OCI-LY1 (cell line): ENCODE results near the gene RAB36.
A peak's percentile ranks its signal among the peaks of the same experiment; 100 is the strongest.

Source experiments
- H2AFZ ChIP-seq: fragments of 200-600 bp; sonication (generic), shearing (Covaris generic); 2 replicates; pipeline ENCODE4 v1.6.0; 2014; ENCODE audit warnings: antibody characterized with exemption, mild to moderate bottlenecking, low read length
- H3F3A ChIP-seq: fragments of 200-600 bp; sonication (generic), shearing (Covaris generic); 2 replicates; pipeline ENCODE4 v1.6.0; 2014; ENCODE audit warnings: mild to moderate bottlenecking, antibody characterized with exemption, low read length, moderate library complexity; ENCODE audit not compliant: insufficient read depth
- H3K27ac ChIP-seq: fragments of 200-600 bp; sonication (generic); 2 replicates; pipeline ENCODE4 v1.5.1; 2014; ENCODE audit warnings: low read length, mixed run types, mild to moderate bottlenecking, low read depth; ENCODE audit not compliant: poor library complexity, severe bottlenecking
- H3K27me3 ChIP-seq: fragments of 200-600 bp; sonication (generic); 2 replicates; pipeline ENCODE4 v1.6.0; 2014; ENCODE audit warnings: antibody characterized with exemption, mild to moderate bottlenecking, low read length, moderate library complexity; ENCODE audit not compliant: insufficient read depth
- H3K36me3 ChIP-seq: fragments of 200-600 bp; sonication (generic); 2 replicates; pipeline ENCODE4 v1.6.1; 2014; ENCODE audit warnings: mild to moderate bottlenecking, antibody characterized with exemption, low read length, moderate library complexity, mixed read lengths; ENCODE audit not compliant: insufficient read depth
- H3K4me1 ChIP-seq: fragments of 200-600 bp; sonication (generic); 2 replicates; pipeline ENCODE4 v1.5.1; 2014; ENCODE audit warnings: mild to moderate bottlenecking, low read length, moderate library complexity; ENCODE audit not compliant: insufficient read depth, severe bottlenecking
- H3K4me2 ChIP-seq: fragments of 200-600 bp; sonication (generic), shearing (Covaris generic); 2 replicates; pipeline ENCODE4 v1.6.1; 2014; ENCODE audit warnings: low read length
- H3K4me3 ChIP-seq: fragments of 200-600 bp; sonication (generic); 2 replicates; pipeline ENCODE4 v1.5.1; 2014; ENCODE audit warnings: low read length, low read depth, mild to moderate bottlenecking, mixed read lengths; ENCODE audit not compliant: poor library complexity, severe bottlenecking
- H3K79me2 ChIP-seq: fragments of 200-600 bp; shearing (Covaris generic); 2 replicates; pipeline ENCODE4 v1.6.1; 2016; ENCODE audit warnings: mixed run types, low read length, mixed read lengths; ENCODE audit not compliant: insufficient read depth
- H3K9ac ChIP-seq: fragments of 200-600 bp; sonication (generic), shearing (Covaris generic); 2 replicates; pipeline ENCODE4 v1.6.1; 2014; ENCODE audit warnings: mild to moderate bottlenecking, low read length, mixed read lengths
- H3K9me2 ChIP-seq: fragments of 200-600 bp; sonication (generic), shearing (Covaris generic); 2 replicates; pipeline ENCODE4 v1.6.1; 2014; ENCODE audit warnings: low read depth, mild to moderate bottlenecking, low read length, mixed read lengths
- H3K9me3 ChIP-seq: fragments of 200-600 bp; shearing (Covaris generic); 2 replicates; pipeline ENCODE4 v1.6.1; 2014; ENCODE audit warnings: low read length, mixed read lengths
- H4K20me1 ChIP-seq: fragments of 200-600 bp; sonication (generic), shearing (Covaris generic); 2 replicates; pipeline ENCODE4 v1.6.0; 2016; ENCODE audit warnings: mild to moderate bottlenecking, low read length; ENCODE audit not compliant: insufficient read depth
- EZH2 ChIP-seq: fragments of 200-600 bp; sonication (generic), shearing (Covaris generic); IDR thresholded peaks from 2 replicates; pipeline ENCODE4 v1.8.0; 2017; ENCODE audit warnings: borderline replicate concordance, mixed run types, mild to moderate bottlenecking, antibody characterized with exemption, low read length, moderate library complexity, mixed read lengths
- TF ChIP-seq, protein P1 (sequence below): fragments of 200-600 bp; sonication (generic), shearing (Covaris generic); IDR thresholded peaks from 2 replicates; pipeline ENCODE4 v1.5.1; 2017; ENCODE audit warnings: mild to moderate bottlenecking, antibody characterized with exemption, low read length, moderate library complexity, mixed read lengths

The RAB36 gene

GRCh38 chr22:23176645-23177027 is 31.4 kb downstream of the RAB36 start:
- Histone ChIP-seq H3K9ac (peak overlapping the region; percentile 27; the same call in 1 of the 2 replicates), H3K4me1 (peaks cover 51% of the 10 kb centered on the region), H3K36me3 (peaks cover 5% of the 10 kb centered on the region), H3K27me3 (no peaks in the 10 kb centered on the region), H3K9me2 (no peaks in the 10 kb centered on the region), H2AFZ (no peak overlapping the region), H3K4me3 (peak overlapping the region; percentile 0), H3K79me2 (peaks cover 4% of the 10 kb centered on the region), H4K20me1 (no peaks in the 10 kb centered on the region), H3K27ac (peak overlapping the region; percentile 91), H3F3A (no peaks in the 10 kb centered on the region), H3K9me3 (no peaks in the 10 kb centered on the region), H3K4me2 (peak overlapping the region; percentile 39)
- no peak for TF ChIP-seq EZH2

DNA sequence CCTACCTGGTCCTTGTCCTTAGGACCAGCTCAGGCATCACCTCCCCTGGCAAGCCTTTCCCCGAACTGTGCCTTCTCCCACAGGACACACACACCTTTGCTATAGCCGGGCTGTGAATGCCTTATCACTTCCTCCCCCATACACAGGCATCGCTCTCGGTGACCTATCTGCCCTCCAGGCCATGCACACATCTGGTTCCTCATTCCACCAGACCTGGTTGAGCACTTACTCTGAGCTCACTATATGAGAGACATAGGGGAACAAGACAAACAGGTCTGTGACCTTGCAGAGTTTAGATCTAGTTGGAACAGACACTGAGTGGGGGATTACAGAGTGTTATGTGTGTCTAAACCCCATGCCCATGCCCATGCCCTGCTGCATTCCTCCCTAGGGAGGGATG is 31.9 kb downstream of the RAB36 start:
- H3K9me2 ChIP-seq = no peaks in the 10 kb centered on the region
- no peak overlapping the region for H2AFZ ChIP-seq
- peaks cover 10% of the 10 kb centered on the region for H3K36me3 ChIP-seq
- no peak for TF ChIP-seq EZH2
- TF ChIP-seq, protein P1, sequence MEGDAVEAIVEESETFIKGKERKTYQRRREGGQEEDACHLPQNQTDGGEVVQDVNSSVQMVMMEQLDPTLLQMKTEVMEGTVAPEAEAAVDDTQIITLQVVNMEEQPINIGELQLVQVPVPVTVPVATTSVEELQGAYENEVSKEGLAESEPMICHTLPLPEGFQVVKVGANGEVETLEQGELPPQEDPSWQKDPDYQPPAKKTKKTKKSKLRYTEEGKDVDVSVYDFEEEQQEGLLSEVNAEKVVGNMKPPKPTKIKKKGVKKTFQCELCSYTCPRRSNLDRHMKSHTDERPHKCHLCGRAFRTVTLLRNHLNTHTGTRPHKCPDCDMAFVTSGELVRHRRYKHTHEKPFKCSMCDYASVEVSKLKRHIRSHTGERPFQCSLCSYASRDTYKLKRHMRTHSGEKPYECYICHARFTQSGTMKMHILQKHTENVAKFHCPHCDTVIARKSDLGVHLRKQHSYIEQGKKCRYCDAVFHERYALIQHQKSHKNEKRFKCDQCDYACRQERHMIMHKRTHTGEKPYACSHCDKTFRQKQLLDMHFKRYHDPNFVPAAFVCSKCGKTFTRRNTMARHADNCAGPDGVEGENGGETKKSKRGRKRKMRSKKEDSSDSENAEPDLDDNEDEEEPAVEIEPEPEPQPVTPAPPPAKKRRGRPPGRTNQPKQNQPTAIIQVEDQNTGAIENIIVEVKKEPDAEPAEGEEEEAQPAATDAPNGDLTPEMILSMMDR = no peak
- no peaks in the 10 kb centered on the region for H3K9me3 ChIP-seq
- H3K4me3 ChIP-seq = peak overlapping the region; percentile 0
- H3F3A ChIP-seq = no peaks in the 10 kb centered on the region
- H3K27me3 ChIP-seq = no peaks in the 10 kb centered on the region
- H4K20me1 ChIP-seq = no peaks in the 10 kb centered on the region
- peak overlapping the region; percentile 33; the same call in 1 of the 2 replicates for H3K9ac ChIP-seq
- peak overlapping the region; percentile 91 for H3K27ac ChIP-seq
- peak overlapping the region; percentile 82 for H3K4me2 ChIP-seq
- peaks cover 10% of the 10 kb centered on the region for H3K79me2 ChIP-seq
- H3K4me1 ChIP-seq = peaks cover 51% of the 10 kb centered on the region

GRCh38 chr22:23178512-23179254 is 33.4 kb downstream of the RAB36 start:
- H3K79me2 ChIP-seq = peaks cover 24% of the 10 kb centered on the region
- peak overlapping the region; percentile 67 for H3K4me3 ChIP-seq
- no peaks in the 10 kb centered on the region for H3K9me3 ChIP-seq
- H3K9ac ChIP-seq = peak overlapping the region; percentile 64; the same call in 1 of the 2 replicates
- no peak for TF ChIP-seq EZH2
- TF ChIP-seq, protein P1 = peak; percentile 98
- H3K27ac ChIP-seq = peak overlapping the region; percentile 91
- peaks cover 56% of the 10 kb centered on the region for H3K4me1 ChIP-seq
- peak overlapping the region; percentile 82 for H3K4me2 ChIP-seq
- H3F3A ChIP-seq = no peaks in the 10 kb centered on the region
- peaks cover 25% of the 10 kb centered on the region for H3K36me3 ChIP-seq
- no peaks in the 10 kb centered on the region for H3K27me3 ChIP-seq
- H4K20me1 ChIP-seq = no peaks in the 10 kb centered on the region
- no peaks in the 10 kb centered on the region for H3K9me2 ChIP-seq
- no peak overlapping the region for H2AFZ ChIP-seq
